GM23248 (cell line): ENCODE measurements around the gene ZNF804B. TPM values are rescaled to one million over a fixed set of nuclear protein-coding genes. Genes with fewer than 3 reads are reported as not detected.

Experiments used
- DNase-seq: peaks from one replicate; pipeline ENCODE4 v3.0.0-alpha.2; 2015
- H2AFZ ChIP-seq: fragments of 200-600 bp; sonication (generic); 2 replicates; pipeline ENCODE4 v1.6.1; 2016; ENCODE audit warnings: antibody characterized with exemption
- H3F3A ChIP-seq: fragments of 200-600 bp; sonication (generic); 2 replicates; pipeline ENCODE4 v1.6.1; 2016; ENCODE audit warnings: mild to moderate bottlenecking, antibody characterized with exemption, mixed run types; ENCODE audit not compliant: insufficient read depth
- H3K27ac ChIP-seq: fragments of 200-600 bp; sonication (generic); 2 replicates; pipeline ENCODE4 v1.5.1; 2016; ENCODE audit warnings: mild to moderate bottlenecking
- H3K27me3 ChIP-seq: fragments of 200-600 bp; sonication (generic); replicated peaks from 2 replicates; pipeline ENCODE4 v1.6.1; 2016; ENCODE audit warnings: mild to moderate bottlenecking; ENCODE audit not compliant: insufficient read depth
- H3K36me3 ChIP-seq: fragments of 200-600 bp; sonication (generic); 2 replicates; pipeline ENCODE4 v1.6.1; 2016; ENCODE audit warnings: low read depth, mild to moderate bottlenecking
- H3K4me1 ChIP-seq: fragments of 200-600 bp; sonication (generic); 2 replicates; pipeline ENCODE4 v1.6.1; 2016; ENCODE audit warnings: mild to moderate bottlenecking; ENCODE audit not compliant: insufficient read depth
- H3K4me2 ChIP-seq: fragments of 200-600 bp; sonication (generic); one replicate; pipeline ENCODE4 v1.6.1; 2016; ENCODE audit warnings: mild to moderate bottlenecking; ENCODE audit not compliant: unreplicated experiment
- H3K4me3 ChIP-seq: fragments of 200-600 bp; sonication (generic); 2 replicates; pipeline ENCODE4 v1.5.1; 2016; ENCODE audit warnings: mild to moderate bottlenecking
- H3K79me2 ChIP-seq: fragments of 200-600 bp; sonication (generic); 2 replicates; pipeline ENCODE4 v1.6.1; 2016; ENCODE audit warnings: mild to moderate bottlenecking; ENCODE audit not compliant: insufficient read depth
- H3K9ac ChIP-seq: fragments of 200-600 bp; sonication (generic); 2 replicates; pipeline ENCODE4 v1.6.1; 2016; ENCODE audit warnings: mild to moderate bottlenecking
- H3K9me2 ChIP-seq: fragments of 200-600 bp; sonication (generic); 2 replicates; pipeline ENCODE4 v1.6.1; 2016; ENCODE audit warnings: mixed run types, mild to moderate bottlenecking, moderate library complexity; ENCODE audit not compliant: insufficient read depth
- H3K9me3 ChIP-seq: fragments of 200-600 bp; sonication (generic); one replicate; pipeline ENCODE4 v1.6.1; 2017; ENCODE audit warnings: low read depth
- H4K20me1 ChIP-seq: fragments of 200-600 bp; sonication (generic); 2 replicates; pipeline ENCODE4 v1.6.0; 2016; ENCODE audit not compliant: insufficient read depth
- EZH2 ChIP-seq: fragments of 200-600 bp; sonication (generic); IDR thresholded peaks from 2 replicates; pipeline ENCODE4 v1.6.1; 2018; ENCODE audit warnings: antibody characterized with exemption, mild to moderate bottlenecking; ENCODE audit not compliant: insufficient read depth, poor library complexity, severe bottlenecking
- EZH2phosphoT487 ChIP-seq: fragments of 200-600 bp; sonication (generic); IDR thresholded peaks from 2 replicates; pipeline ENCODE4 v1.6.1; 2018; ENCODE audit warnings: antibody characterized with exemption, moderate library complexity, mild to moderate bottlenecking, low read depth; ENCODE audit not compliant: insufficient read depth
- WGBS, 2 experiments: methylation state at CpG; one replicate each; pipeline ENCODE4 v1.1.6; 2015 to 2017; ENCODE audit warnings: low lambda C conversion rate in 2 of 2, low coverage in 1 of 2; ENCODE audit errors: missing lambda C conversion rate in 2 of 2; 5-methylcytosine and 5-hydroxymethylcytosine counted together
- in situ Hi-C: fragments of 300-500 bp; cut with MboI; formaldehyde crosslinking; loops from 2 replicates; pipeline ENCODE4 v1.15.0; 2020
- polyA plus RNA-seq: library from polyadenylated mRNA; unstranded; fragments of >200 nt; fragmentation: Nextera tagmentation; extraction: Ambion mirVana; gene quantifications from 2 replicates; pipeline ENCODE4 v1.2.1, GENCODE V29; 2016
- total RNA-seq: library from RNA; depleted of rRNA; stranded (reverse); fragments of >200 nt; shearing (Covaris generic); gene quantifications from 2 replicates; pipeline ENCODE4 v1.2.3, GENCODE V29; 2014

Gene ZNF804B
- total and polyA plus RNA-seq, 2 experiments from 2014 or later: not detected

- WGBS, 2 experiments: 12 to 18% methylated on average over 2 of the region's 2 CpGs
- no peak overlapping the region for H3K27ac ChIP-seq
- DNase-seq: no peak
These were observed 270.4 kb downstream of the ZNF804B start for GRCh38 chr7:89029864-89030263.

GRCh38 chr7:89041240-89041639 is 281.7 kb downstream of the ZNF804B start:
- H3K9me2 ChIP-seq: no peaks in the 10 kb centered on the region
- no peaks in the 10 kb centered on the region for H3K9me3 ChIP-seq
- in situ Hi-C loops: no loop called here
- H3K79me2 ChIP-seq: no peaks in the 10 kb centered on the region
- no peak for TF ChIP-seq EZH2
- TF ChIP-seq EZH2phosphoT487: no peak
- no peak overlapping the region for H2AFZ ChIP-seq
- H3K36me3 ChIP-seq: no peaks in the 10 kb centered on the region
- H3K4me1 ChIP-seq: no peaks in the 10 kb centered on the region
- H3F3A ChIP-seq: no peaks in the 10 kb centered on the region
- H3K9ac ChIP-seq: no peak overlapping the region
- no peak for DNase-seq
- H3K27ac ChIP-seq: no peak overlapping the region
- H4K20me1 ChIP-seq: no peaks in the 10 kb centered on the region
- H3K27me3 ChIP-seq: no peaks in the 10 kb centered on the region
- H3K4me3 ChIP-seq: no peak overlapping the region
- H3K4me2 ChIP-seq: no peak overlapping the region
- 12 to 20% methylated on average over 1 of the region's 1 CpG for WGBS, 2 experiments

More at GRCh38 chr7:89029864-89030263, 270.4 kb downstream of the ZNF804B start:
- TF ChIP-seq EZH2phosphoT487 (no peak), EZH2 (no peak)
- Histone ChIP-seq H3K9ac (no peak overlapping the region), H3K27me3 (no peaks in the 10 kb centered on the region), H3K4me1 (no peaks in the 10 kb centered on the region), H3K9me2 (no peaks in the 10 kb centered on the region), H3F3A (no peaks in the 10 kb centered on the region), H3K79me2 (no peaks in the 10 kb centered on the region), H2AFZ (no peak overlapping the region), H3K36me3 (no peaks in the 10 kb centered on the region), H4K20me1 (no peaks in the 10 kb centered on the region), H3K4me3 (no peak overlapping the region), H3K4me2 (no peak overlapping the region), H3K9me3 (no peaks in the 10 kb centered on the region)
- in situ Hi-C loops: no loop called here

GRCh38 chr7:89042940-89043339 is 283.4 kb downstream of the ZNF804B start:
- DNase-seq: no peak
- no peak overlapping the region for H3K4me3 ChIP-seq
- no peaks in the 10 kb centered on the region for H3K9me2 ChIP-seq
- no peaks in the 10 kb centered on the region for H3K4me1 ChIP-seq
- in situ Hi-C loops: no loop called here
- no peaks in the 10 kb centered on the region for H4K20me1 ChIP-seq
- no peaks in the 10 kb centered on the region for H3K79me2 ChIP-seq
- WGBS, 2 experiments: 6% methylated on average over 3 of the region's 3 CpGs
- H3K4me2 ChIP-seq: no peak overlapping the region
- no peak overlapping the region for H3K27ac ChIP-seq
- H3K36me3 ChIP-seq: no peaks in the 10 kb centered on the region
- no peaks in the 10 kb centered on the region for H3F3A ChIP-seq
- TF ChIP-seq EZH2phosphoT487: no peak
- no peak for TF ChIP-seq EZH2
- no peaks in the 10 kb centered on the region for H3K27me3 ChIP-seq
- no peak overlapping the region for H3K9ac ChIP-seq
- no peaks in the 10 kb centered on the region for H3K9me3 ChIP-seq
- H2AFZ ChIP-seq: no peak overlapping the region

GRCh38 chr7:89049043-89049442 is 289.5 kb downstream of the ZNF804B start:
- no peak for TF ChIP-seq EZH2phosphoT487
- TF ChIP-seq EZH2: no peak
- Histone ChIP-seq H3K27ac (no peak overlapping the region), H2AFZ (no peak overlapping the region), H3F3A (no peaks in the 10 kb centered on the region), H3K36me3 (no peaks in the 10 kb centered on the region), H3K27me3 (no peaks in the 10 kb centered on the region), H3K9me3 (no peaks in the 10 kb centered on the region), H3K9ac (no peak overlapping the region), H4K20me1 (no peaks in the 10 kb centered on the region), H3K79me2 (no peaks in the 10 kb centered on the region), H3K4me3 (no peak overlapping the region), H3K9me2 (no peaks in the 10 kb centered on the region), H3K4me2 (no peak overlapping the region), H3K4me1 (no peaks in the 10 kb centered on the region)
- in situ Hi-C loops: no loop called here
- 25 to 26% methylated on average over 3 of the region's 3 CpGs for WGBS, 2 experiments
- no peak for DNase-seq

- DNase-seq: no peak
- Histone ChIP-seq H4K20me1 (no peaks in the 10 kb centered on the region), H3K9ac (no peak overlapping the region), H2AFZ (no peak overlapping the region), H3K79me2 (no peaks in the 10 kb centered on the region), H3K36me3 (no peaks in the 10 kb centered on the region), H3K9me3 (no peaks in the 10 kb centered on the region), H3K27ac (no peak overlapping the region), H3K27me3 (no peaks in the 10 kb centered on the region), H3K4me3 (no peak overlapping the region), H3F3A (no peaks in the 10 kb centered on the region), H3K9me2 (no peaks in the 10 kb centered on the region), H3K4me2 (no peak overlapping the region), H3K4me1 (no peaks in the 10 kb centered on the region)
- WGBS, 2 experiments: 33 to 34% methylated on average over 2 of the region's 2 CpGs
- no peak for TF ChIP-seq EZH2
- no peak for TF ChIP-seq EZH2phosphoT487
- in situ Hi-C loops: no loop called here
These were observed 293.6 kb downstream of the ZNF804B start for GRCh38 chr7:89053130-89053529.
